AG20443 (cell line): ENCODE measurements around the gene INPP5D.
A peak's percentile ranks its signal among the peaks of the same experiment; 100 is the strongest.
"Not testable (repeated sequence)": the region's sequence is repeated elsewhere in the genome, so short reads cannot be mapped to it uniquely, and the experiment has no call there.

ENCODE experiments used
- DNase-seq: peaks from one replicate; pipeline ENCODE4 v3.0.0; 2012; ENCODE audit warnings: low spot score, mixed read lengths

INPP5D gene

GRCh38 chr2:233053928-233054784 is 6.0 kb upstream of the INPP5D start:
- DNase-seq = peak; percentile 81

- no peak for DNase-seq
Measured at GRCh38 chr2:233055362-233055761, 4.8 kb upstream of the INPP5D start.

GRCh38 chr2:233056961-233057605 is 3.1 kb upstream of the INPP5D start:
- no peak for DNase-seq

- no peak for DNase-seq
Measured at GRCh38 chr2:233058717-233059546, 1.2 kb upstream of the INPP5D start.

GRCh38 chr2:233059547-233059796 is 670 bp upstream of the INPP5D start:
- DNase-seq = no peak

GRCh38 chr2:233060501-233060979 is 398 bp downstream of the INPP5D start:
- no peak for DNase-seq

GRCh38 chr2:233060980-233061590 is 943 bp downstream of the INPP5D start:
- no peak for DNase-seq

GRCh38 chr2:233061591-233062450 is 1.7 kb downstream of the INPP5D start:
- DNase-seq = no peak

- no peak for DNase-seq
Measured at GRCh38 chr2:233062451-233062850, 2.3 kb downstream of the INPP5D start.

- DNase-seq = no peak
Measured at GRCh38 chr2:233062946-233063268, 2.8 kb downstream of the INPP5D start.

GRCh38 chr2:233063269-233063975 is 3.3 kb downstream of the INPP5D start:
- DNase-seq = no peak

- DNase-seq = no peak
Measured at GRCh38 chr2:233063976-233064411, 3.9 kb downstream of the INPP5D start.

- DNase-seq = no peak
Measured at GRCh38 chr2:233064530-233065199, 4.5 kb downstream of the INPP5D start.

- not testable (repeated sequence) for DNase-seq
Measured at GRCh38 chr2:233065200-233065589, 5.1 kb downstream of the INPP5D start.

- DNase-seq = no peak
Measured at GRCh38 chr2:233065954-233066470, 5.9 kb downstream of the INPP5D start.

GRCh38 chr2:233068762-233069418 is 8.7 kb downstream of the INPP5D start:
- DNase-seq = no peak

GRCh38 chr2:233072838-233073237 is 12.7 kb downstream of the INPP5D start:
- DNase-seq = no peak

GRCh38 chr2:233074106-233074505 is 14.0 kb downstream of the INPP5D start:
- DNase-seq = no peak
